ENCODE results near the gene CRPPA. TPM values are rescaled to one million over a fixed set of nuclear protein-coding genes. Genes with fewer than 3 reads are reported as not detected.

Gene CRPPA
- total and polyA plus RNA-seq, 10 of the 15 experiments (the other 5 are each of a cell fraction or from before 2014, with no cell fraction given) = not detected

DNA sequence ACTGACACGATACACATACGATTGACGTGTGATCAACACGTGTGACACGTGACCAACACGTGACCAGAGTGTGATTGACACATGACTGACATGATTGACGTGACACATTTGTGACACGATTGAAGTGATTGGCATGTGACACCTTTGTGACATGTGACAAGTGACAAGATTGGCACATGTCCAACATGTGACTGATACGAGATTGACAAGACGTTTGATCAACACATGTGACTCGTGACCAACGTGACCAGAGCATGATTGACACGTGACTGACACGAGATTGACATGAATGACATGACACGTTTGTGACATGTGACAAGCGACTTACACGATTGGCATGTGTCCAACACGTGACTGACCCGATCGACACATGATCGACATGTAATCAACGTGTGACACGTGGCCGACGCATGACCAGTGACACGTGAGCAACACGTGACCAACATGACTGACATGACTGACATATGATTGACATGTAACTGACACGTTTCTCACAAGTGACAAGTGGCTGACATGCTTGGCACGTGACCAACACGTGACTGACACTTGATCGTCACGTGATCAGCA is 22.0 kb downstream of the CRPPA start:
- DNase-seq (ENCODE audit: low read depth, low spot score) = no peak
- intact Hi-C loops (cut with micrococcal nuclease; ENCODE audit: unreplicated experiment) = no loop called here
- POLR2A ChIA-PET = no interaction called here

More for the DNA sequence above, 22.0 kb downstream of the CRPPA start:
- H3K4me2 ChIP-seq (ENCODE audit: control insufficient read depth, insufficient read depth) = no peak overlapping the region
- H3K9me3 ChIP-seq (replicated peaks; ENCODE audit: control insufficient read depth, insufficient read depth, low read length) = peaks cover 27% of the 10 kb centered on the region
- H3K4me1 ChIP-seq (ENCODE audit: control insufficient read depth, insufficient read depth, low read length) = no peaks in the 10 kb centered on the region
- H3K27me3 ChIP-seq (replicated peaks in 1 of 2; ENCODE audit: control insufficient read depth in 2 of 2, insufficient read depth in 2 of 2, low read length in 1 of 2) = no peaks in the 10 kb centered on the region
- no peak for FAIRE-seq
- WGBS (ENCODE audit: insufficient coverage, insufficient replicate concordance, low lambda C conversion rate, missing lambda C conversion rate) = 88% methylated on average over 32 of the region's 32 CpGs
- no peak overlapping the region for H2AFZ ChIP-seq (ENCODE audit: control insufficient read depth, low read depth, low read length)
- no peak overlapping the region for H3K4me3 ChIP-seq
- BruUV-seq (replicated peaks) = no TSS peak
- no peak for ATAC-seq
- in situ Hi-C loops (cut with MboI) = no loop called here
- no peaks in the 10 kb centered on the region for H4K20me1 ChIP-seq (ENCODE audit: control insufficient read depth, insufficient read depth)
- H3K79me2 ChIP-seq (ENCODE audit: control insufficient read depth, insufficient read depth, low read length) = no peaks in the 10 kb centered on the region
- no peaks in the 10 kb centered on the region for H3K36me3 ChIP-seq (ENCODE audit: control insufficient read depth in 2 of 2, insufficient read depth in 2 of 2, low read length in 1 of 2)
- SMC1A ChIA-PET (ENCODE audit: uncharacterized antibody, unreplicated experiment) = no interaction called here
- no peak overlapping the region for H3K9ac ChIP-seq (ENCODE audit: control insufficient read depth, insufficient read depth, low read length)
- TF ChIP-seq IKZF2 (IDR thresholded peaks at IDR 0.05) = no peak
- no peak for TF ChIP-seq CEBPZ (IDR thresholded peaks at IDR 0.05; ENCODE audit: low read depth, low read length)
- TF ChIP-seq USF1 (IDR thresholded peaks at IDR 0.05; ENCODE audit: borderline replicate concordance, extremely low read length, insufficient read depth, low read depth, low read length) = peak; percentile 5
- TF ChIP-seq MYC (IDR thresholded peaks at IDR 0.05; ENCODE audit: insufficient read depth, insufficient read length, insufficient replicate concordance, low read length, severe bottlenecking) = no peak
- no peak for TF ChIP-seq ETV6 (conservative IDR thresholded peaks at IDR 0.05 in 1 of 2, IDR thresholded peaks at IDR 0.05 in 1 of 2; ENCODE audit: borderline replicate concordance in 1 of 2, low read depth in 1 of 2)
- TF ChIP-seq ZNF217 (IDR thresholded peaks at IDR 0.05) = no peak
- TF ChIP-seq RB1 (IDR thresholded peaks at IDR 0.05; ENCODE audit: borderline replicate concordance) = no peak
- TF ChIP-seq POLR2AphosphoS2 (IDR thresholded peaks at IDR 0.05; ENCODE audit: low read depth, low read length) = no peak
- TF ChIP-seq ESRRA (IDR thresholded peaks at IDR 0.05; ENCODE audit: low read length) = no peak
- TF ChIP-seq, protein P1, sequence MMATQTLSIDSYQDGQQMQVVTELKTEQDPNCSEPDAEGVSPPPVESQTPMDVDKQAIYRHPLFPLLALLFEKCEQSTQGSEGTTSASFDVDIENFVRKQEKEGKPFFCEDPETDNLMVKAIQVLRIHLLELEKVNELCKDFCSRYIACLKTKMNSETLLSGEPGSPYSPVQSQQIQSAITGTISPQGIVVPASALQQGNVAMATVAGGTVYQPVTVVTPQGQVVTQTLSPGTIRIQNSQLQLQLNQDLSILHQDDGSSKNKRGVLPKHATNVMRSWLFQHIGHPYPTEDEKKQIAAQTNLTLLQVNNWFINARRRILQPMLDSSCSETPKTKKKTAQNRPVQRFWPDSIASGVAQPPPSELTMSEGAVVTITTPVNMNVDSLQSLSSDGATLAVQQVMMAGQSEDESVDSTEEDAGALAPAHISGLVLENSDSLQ (IDR thresholded peaks at IDR 0.05) = peak; percentile 14; the same call in 1 of the 2 replicates
- TF ChIP-seq, protein P2, sequence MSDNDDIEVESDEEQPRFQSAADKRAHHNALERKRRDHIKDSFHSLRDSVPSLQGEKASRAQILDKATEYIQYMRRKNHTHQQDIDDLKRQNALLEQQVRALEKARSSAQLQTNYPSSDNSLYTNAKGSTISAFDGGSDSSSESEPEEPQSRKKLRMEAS (IDR thresholded peaks at IDR 0.05; ENCODE audit: low read depth, low read length) = no peak
- TF ChIP-seq CREM (IDR thresholded peaks at IDR 0.05; ENCODE audit: low read depth) = no peak
- no peak for TF ChIP-seq FOS (IDR thresholded peaks at IDR 0.05; ENCODE audit: borderline replicate concordance, extremely low read depth, insufficient read length)
- RAD21 ChIA-PET (ENCODE audit: unreplicated experiment) = no interaction called here
- CTCF ChIA-PET = no interaction called here
- H3K27ac ChIP-seq (ENCODE audit: control insufficient read depth, insufficient read depth) = no peak overlapping the region
